GM12874 (cell line): Measurements from ENCODE around the gene ALDH1A1.

ENCODE experiments used
- CTCF ChIP-seq: IDR thresholded peaks from 2 replicates; pipeline ENCODE4 v1.5.1; 2011; ENCODE audit warnings: low read depth, mild to moderate bottlenecking, control low read depth, low read length, moderate library complexity; ENCODE audit not compliant: insufficient read depth

Gene ALDH1A1

GRCh38 chr9:72898360-72898759, 54.5 kb downstream of the ALDH1A1 start:
- no peak for TF ChIP-seq CTCF

- no peak for TF ChIP-seq CTCF
Observed at GRCh38 chr9:72897069-72897649, 55.7 kb downstream of the ALDH1A1 start.

DNA sequence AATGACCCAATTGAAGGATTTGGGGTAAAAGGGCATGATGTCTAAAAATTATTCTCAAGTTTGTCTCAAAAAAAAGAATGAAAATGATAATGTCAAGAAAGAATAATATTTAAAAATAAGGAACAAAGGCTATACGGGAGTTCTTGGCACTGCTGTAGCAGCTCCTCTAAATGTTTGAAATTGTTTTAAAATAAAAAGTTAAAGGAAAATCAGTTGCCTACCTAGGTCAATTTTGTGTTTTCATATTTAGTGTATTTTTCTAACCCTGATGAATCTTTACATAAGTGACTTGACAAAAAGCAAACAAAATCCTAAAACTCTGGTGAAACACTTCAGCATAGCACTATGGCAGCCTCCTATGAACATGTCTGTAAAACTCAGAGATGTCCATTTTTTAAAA, 56.4 kb downstream of the ALDH1A1 start:
- TF ChIP-seq CTCF, result no peak

DNA sequence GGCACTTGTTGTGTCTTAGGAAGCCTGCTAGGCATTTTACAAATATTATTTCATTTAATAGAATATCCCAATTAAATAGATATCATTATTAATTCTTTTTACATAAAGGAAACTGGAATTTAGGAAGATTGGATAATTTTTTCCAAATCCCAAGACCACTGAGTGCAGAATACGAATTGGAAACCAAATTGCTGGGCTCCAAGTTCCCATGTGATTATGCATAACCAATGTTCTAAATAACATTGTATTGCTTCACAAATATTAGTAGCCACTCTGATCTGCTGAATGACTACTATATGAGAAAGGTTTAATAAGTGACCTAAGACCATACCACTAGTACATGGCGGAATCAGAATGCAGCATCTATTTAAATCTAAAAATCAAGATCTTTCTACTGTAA, 57.7 kb downstream of the ALDH1A1 start:
- TF ChIP-seq CTCF, result no peak

DNA sequence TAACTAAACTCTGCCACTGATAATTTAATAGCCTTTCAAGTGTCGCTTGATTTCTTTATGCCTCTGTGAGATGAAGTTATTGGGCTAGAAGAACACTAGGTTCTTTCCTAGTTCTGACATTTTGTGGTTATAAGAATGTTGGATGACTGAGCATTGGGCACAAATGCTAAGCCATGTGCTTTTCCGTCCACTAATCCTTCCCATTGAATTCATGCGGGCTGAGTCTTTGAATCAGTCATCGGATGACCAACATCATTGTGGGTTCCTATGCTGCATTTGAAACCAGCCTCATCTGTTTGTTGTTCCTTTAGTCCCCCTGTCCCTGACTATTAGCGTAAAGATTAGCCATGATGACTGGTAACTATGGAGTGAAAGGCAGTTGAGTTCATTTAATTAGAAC, 58.5 kb downstream of the ALDH1A1 start:
- TF ChIP-seq CTCF, result no peak

DNA sequence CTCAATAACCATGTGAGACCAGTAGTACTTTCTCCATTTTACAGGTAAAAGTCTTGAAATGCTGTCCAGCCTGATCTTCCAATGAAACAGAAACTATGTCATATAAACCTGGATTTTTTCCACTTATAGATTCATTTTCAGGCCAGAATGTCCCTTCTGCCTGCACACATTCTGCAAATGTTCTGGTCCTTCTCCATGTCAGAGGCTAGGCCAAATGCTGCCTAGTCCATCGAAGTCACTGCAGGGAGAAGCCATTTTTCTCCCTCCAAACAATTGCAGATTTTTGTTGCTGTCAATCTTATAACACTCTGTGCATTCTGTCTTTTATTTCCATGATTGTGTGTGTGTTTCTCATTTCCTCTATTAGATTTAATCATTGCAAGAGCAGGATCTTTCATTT, 59.4 kb downstream of the ALDH1A1 start:
- no peak for TF ChIP-seq CTCF

DNA sequence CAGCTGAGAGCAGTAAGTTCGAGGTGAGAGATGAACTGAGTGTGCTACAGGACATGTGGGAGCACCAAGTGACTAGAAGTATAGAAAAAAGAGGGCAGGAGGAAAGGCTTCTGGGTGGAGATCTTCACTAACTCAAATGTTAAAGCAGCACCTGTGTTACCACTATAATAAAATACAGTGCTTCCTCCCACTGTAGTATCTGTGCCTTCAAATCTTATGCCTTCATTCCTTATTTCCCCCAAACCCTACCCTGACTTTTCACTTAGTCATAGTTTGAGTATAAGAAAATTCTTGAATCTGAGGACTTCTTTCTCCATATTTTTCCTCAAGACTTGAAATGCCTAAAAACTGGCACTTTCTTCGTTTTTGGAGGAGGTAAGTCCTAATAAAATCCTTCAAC, 61.8 kb downstream of the ALDH1A1 start:
- no peak for TF ChIP-seq CTCF
